Testis (tissue), 2 donors: ENCODE measurements around the gene SLC16A6.
"Not testable (repeated sequence)": the region's sequence is repeated elsewhere in the genome, so short reads cannot be mapped to it uniquely, and the experiment has no call there.

Source experiments
- CTCF ChIP-seq, 3 experiments: fragments of 450-650 bp in 2 of 3; fragments of 200-600 bp in 1 of 3; sonication (generic) in 1 of 3; IDR thresholded peaks; one replicate each; pipeline ENCODE4 v1.5.1; 2016 to 2019; ENCODE audit warnings: antibody characterized with exemption in 3 of 3, mild to moderate bottlenecking in 2 of 3, moderate library complexity in 1 of 3
- POLR2A ChIP-seq: fragments of 450-650 bp; IDR thresholded peaks from one replicate; pipeline ENCODE4 v1.6.1; 2017; ENCODE audit warnings: antibody characterized with exemption, mild to moderate bottlenecking, moderate library complexity

GRCh38 chr17:68234726-68235335 lies 56.1 kb downstream of the SLC16A6 start:
- not testable (repeated sequence) for TF ChIP-seq CTCF (IDR thresholded peaks at IDR 0.05); POLR2A
